Adrenal gland (tissue), 5 donors: ENCODE measurements around the gene CIDEA.

Source experiments
- POLR2A ChIP-seq, 2 donors: fragments of 450-650 bp; IDR thresholded peaks; one replicate each; pipeline ENCODE4 v1.6.1; 2017; ENCODE audit warnings: antibody characterized with exemption in 2 of 2, mild to moderate bottlenecking in 2 of 2, moderate library complexity in 1 of 2
- TF ChIP-seq, protein P1 (sequence below), 6 experiments: fragments of 450-650 bp in 4 of 6; fragments of 200-600 bp in 2 of 6; sonication (generic) in 1 of 6; IDR thresholded peaks; 1 replicate in 5 of 6; 2 replicates in 1 of 6; pipeline versions ENCODE4 v1.5.1 to v1.8.0; 2016 to 2021; ENCODE audit warnings: antibody characterized with exemption in 6 of 6, mild to moderate bottlenecking in 2 of 6, moderate library complexity in 1 of 6
- donor health status: DM: no; HTN: no; CAD: no.

GRCh38 chr18:12287131-12287681, 33.0 kb downstream of the CIDEA start:
- TF ChIP-seq, protein P1, sequence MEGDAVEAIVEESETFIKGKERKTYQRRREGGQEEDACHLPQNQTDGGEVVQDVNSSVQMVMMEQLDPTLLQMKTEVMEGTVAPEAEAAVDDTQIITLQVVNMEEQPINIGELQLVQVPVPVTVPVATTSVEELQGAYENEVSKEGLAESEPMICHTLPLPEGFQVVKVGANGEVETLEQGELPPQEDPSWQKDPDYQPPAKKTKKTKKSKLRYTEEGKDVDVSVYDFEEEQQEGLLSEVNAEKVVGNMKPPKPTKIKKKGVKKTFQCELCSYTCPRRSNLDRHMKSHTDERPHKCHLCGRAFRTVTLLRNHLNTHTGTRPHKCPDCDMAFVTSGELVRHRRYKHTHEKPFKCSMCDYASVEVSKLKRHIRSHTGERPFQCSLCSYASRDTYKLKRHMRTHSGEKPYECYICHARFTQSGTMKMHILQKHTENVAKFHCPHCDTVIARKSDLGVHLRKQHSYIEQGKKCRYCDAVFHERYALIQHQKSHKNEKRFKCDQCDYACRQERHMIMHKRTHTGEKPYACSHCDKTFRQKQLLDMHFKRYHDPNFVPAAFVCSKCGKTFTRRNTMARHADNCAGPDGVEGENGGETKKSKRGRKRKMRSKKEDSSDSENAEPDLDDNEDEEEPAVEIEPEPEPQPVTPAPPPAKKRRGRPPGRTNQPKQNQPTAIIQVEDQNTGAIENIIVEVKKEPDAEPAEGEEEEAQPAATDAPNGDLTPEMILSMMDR (IDR thresholded peaks at IDR 0.05), result no peak
- TF ChIP-seq POLR2A (IDR thresholded peaks at IDR 0.05), result no peak
